Psoas muscle (tissue), 8 donors: ENCODE results near the gene PHKA2. TPM values are rescaled to one million over a fixed set of nuclear protein-coding genes. Genes with fewer than 3 reads are reported as not detected.

ENCODE experiments used
- ATAC-seq, 4 donors: fragments of 200-7000 bp; cut with Tn5 transposase; one replicate each; pipeline ENCODE4 v1.9.1; 2020; ENCODE audit warnings: moderate library complexity in 3 of 4, mild to moderate bottlenecking in 2 of 4
- DNase-seq, 2 donors: peaks; one replicate each; pipeline ENCODE4 v3.0.0-alpha.2; 2020
- H3K27ac ChIP-seq: fragments of 200-600 bp; one replicate; pipeline ENCODE4 v1.8.0; 2022
- H3K27me3 ChIP-seq, 3 donors: fragments of 200-600 bp in 1 of 3; one replicate each; pipeline versions ENCODE4 v1.6.1 to v1.8.0; 2013 to 2022; ENCODE audit warnings: low read length in 2 of 3, mild to moderate bottlenecking in 2 of 3, moderate library complexity in 1 of 3; ENCODE audit not compliant: insufficient read depth in 3 of 3
- H3K36me3 ChIP-seq, 2 donors: fragments of 200-600 bp in 1 of 2; one replicate each; pipeline versions ENCODE4 v1.6.1 to v1.8.0; 2013 to 2022; ENCODE audit warnings: low read depth in 1 of 2, mild to moderate bottlenecking in 1 of 2, moderate library complexity in 1 of 2; ENCODE audit not compliant: insufficient read depth in 1 of 2
- H3K4me1 ChIP-seq: fragments of 200-600 bp; one replicate; pipeline ENCODE4 v1.8.0; 2022
- H3K4me3 ChIP-seq: fragments of 200-600 bp; one replicate; pipeline ENCODE4 v1.8.0; 2022; ENCODE audit warnings: mild to moderate bottlenecking
- H3K9me3 ChIP-seq: fragments of 200-600 bp; one replicate; pipeline ENCODE4 v1.8.0; 2022
- CTCF ChIP-seq: fragments of 200-600 bp; IDR thresholded peaks from one replicate; pipeline ENCODE4 v1.8.0; 2022; ENCODE audit warnings: antibody characterized with exemption
- WGBS, 3 donors: extraction: QIAGEN DNeasy Blood & Tissue Kit; methylation state at CpG; one replicate each; pipeline versions ENCODE4 v1.1.6 to v1.1.7; 2013; 5-methylcytosine and 5-hydroxymethylcytosine counted together
- intact Hi-C, 2 donors: fragments of 100-400 bp; cut with DNase I; formaldehyde crosslinking; loops; one replicate each; pipeline versions ENCODE4 v1.11.0 to v1.14.2; 2022
- polyA plus RNA-seq, 3 donors: library from polyadenylated mRNA; stranded (reverse); fragments of 200-250 nt; gene quantifications; one replicate each; pipeline ENCODE4 v1.2.3, GENCODE V29; 2013
- total RNA-seq, 4 donors: library from RNA; stranded (reverse); fragmentation: NEBNext Ultra II Directional in 2 of 4; extraction: Animal tissue kit (Norgen Biotek cat#: 25700) in 2 of 4; gene quantifications; one replicate each; pipeline versions ENCODE4 v1.2.1 to v1.2.4, GENCODE V29; 2021 to 2023
- donor health status: healthy with polysubstance abuse.
- donor health status: DM: no; HTN: no; CAD: no; lungs with moderate emphysema.
- donor health status: Bipolar disorder and iron deficiency.
- donor health status: healthy.
- donor health status: DM: yes; HTN: yes; CAD: no.
- donor health status: DM: no; HTN: no; CAD: no.
- donor health status: DM: no; HTN: no; CAD: no.
- donor health status: DM: yes; HTN: yes; CAD: no.

PHKA2 gene
- total and polyA plus RNA-seq, 7 donors, result 3.7 to 24.8 (median 8.9) TPM

GRCh38 chrX:18995221-18995620, 11.3 kb upstream of the PHKA2 start:
- H3K27ac ChIP-seq, result no peak overlapping the region
- ATAC-seq (no peak), DNase-seq (no peak)
- no peak overlapping the region for H3K4me3 ChIP-seq
- H3K36me3 ChIP-seq, result no peaks in the 10 kb centered on the region
- H3K27me3 ChIP-seq, result no peaks in the 10 kb centered on the region
- intact Hi-C loops, result no loop called here
- no peaks in the 10 kb centered on the region for H3K9me3 ChIP-seq
- 62 to 73% (median 68%) methylated on average over 3 of the region's 3 CpGs for WGBS, 3 donors
- H3K4me1 ChIP-seq, result no peaks in the 10 kb centered on the region
- TF ChIP-seq CTCF, result no peak

GRCh38 chrX:18994713-18995112, 10.8 kb upstream of the PHKA2 start:
- H3K27me3 ChIP-seq, result no peaks in the 10 kb centered on the region
- no peak for TF ChIP-seq CTCF
- H3K27ac ChIP-seq, result no peak overlapping the region
- no peak overlapping the region for H3K4me3 ChIP-seq
- intact Hi-C loops, result no loop called here
- ATAC-seq (no peak), DNase-seq (no peak)
- 84 to 98% (median 87%) methylated on average over 3 of the region's 3 CpGs for WGBS, 3 donors
- H3K4me1 ChIP-seq, result no peaks in the 10 kb centered on the region
- H3K36me3 ChIP-seq, result no peaks in the 10 kb centered on the region
- no peaks in the 10 kb centered on the region for H3K9me3 ChIP-seq

GRCh38 chrX:18992829-18993228, 8.9 kb upstream of the PHKA2 start:
- TF ChIP-seq CTCF, result no peak
- intact Hi-C loops, result no loop called here
- Histone ChIP-seq H3K4me1 (no peaks in the 10 kb centered on the region), H3K27ac (no peak overlapping the region), H3K9me3 (no peaks in the 10 kb centered on the region), H3K36me3 (no peaks in the 10 kb centered on the region), H3K27me3 (no peaks in the 10 kb centered on the region), H3K4me3 (no peak overlapping the region)
- DNase-seq, result no peak
- 64 to 86% (median 78%) methylated on average over 7 of the region's 7 CpGs for WGBS, 3 donors
- no peak for ATAC-seq

GRCh38 chrX:18985186-18985435, 1.2 kb upstream of the PHKA2 start:
- DNase-seq, result no peak
- TF ChIP-seq CTCF, result no peak
- H3K36me3 ChIP-seq, result no peaks in the 10 kb centered on the region
- intact Hi-C loops, result loop anchor here in 1 of 2 donors (10.0 kb wide), 1 partner anchor 1250 kb away; the partner anchor contains the start of gene SCML1
- H3K27me3 ChIP-seq, result peaks cover 0 to 5% (median 0%) of the 10 kb centered on the region in 3 donors
- H3K4me3 ChIP-seq, result peak overlapping the region; percentile 82
- H3K4me1 ChIP-seq, result peaks cover 3% of the 10 kb centered on the region
- H3K9me3 ChIP-seq, result no peaks in the 10 kb centered on the region
- 4 to 47% (median 4%) methylated on average over 4 of the region's 4 CpGs for WGBS, 3 donors
- peak overlapping the region; percentile 84 for H3K27ac ChIP-seq
- ATAC-seq, result no peak
